Esophagus muscularis mucosa (tissue), 4 donors: ENCODE data around the gene PFDN6. TPM values are rescaled to one million over a fixed set of nuclear protein-coding genes. Genes with fewer than 3 reads are reported as not detected.

Experiments used
- DNase-seq: peaks from one replicate; pipeline ENCODE4 v3.0.0-alpha.2; 2017; ENCODE audit errors: extremely low spot score
- H3K27ac ChIP-seq, 4 donors: fragments of 200-600 bp; sonication (generic); replicated peaks in 1 of 4; 1 replicate in 3 of 4; 2 replicates in 1 of 4; pipeline ENCODE4 v1.5.1; 2016 to 2019; ENCODE audit warnings: mild to moderate bottlenecking in 1 of 4
- H3K27me3 ChIP-seq, 4 donors: fragments of 200-600 bp; sonication (generic); one replicate each; pipeline versions ENCODE4 v1.5.1 to v1.6.0; 2016 to 2019
- H3K36me3 ChIP-seq, 4 donors: fragments of 200-600 bp; sonication (generic); one replicate each; pipeline ENCODE4 v1.5.1; 2016 to 2019
- H3K4me1 ChIP-seq, 4 donors: fragments of 200-600 bp; sonication (generic); one replicate each; pipeline ENCODE4 v1.5.1; 2016 to 2019
- H3K4me3 ChIP-seq, 4 donors: fragments of 200-600 bp; sonication (generic); 1 replicate in 2 of 4; 2 replicates in 2 of 4; pipeline ENCODE4 v1.5.1; 2016 to 2019; ENCODE audit warnings: mild to moderate bottlenecking in 4 of 4, moderate library complexity in 1 of 4
- H3K9me3 ChIP-seq, 4 donors: fragments of 200-600 bp; sonication (generic); 1 replicate in 3 of 4; 2 replicates in 1 of 4; pipeline ENCODE4 v1.5.1; 2016 to 2019
- EP300 ChIP-seq: sonication (generic); formaldehyde crosslinking; IDR thresholded peaks from one replicate; pipeline ENCODE4 v1.6.1; 2017; ENCODE audit warnings: antibody characterized with exemption
- POLR2A ChIP-seq: fragments of 450-650 bp; IDR thresholded peaks from one replicate; pipeline ENCODE4 v1.6.1; 2017; ENCODE audit warnings: antibody characterized with exemption, moderate library complexity, mild to moderate bottlenecking, low read depth
- POLR2AphosphoS5 ChIP-seq, 2 donors: sonication (generic); formaldehyde crosslinking; IDR thresholded peaks; one replicate each; pipeline ENCODE4 v1.6.1; 2017; ENCODE audit warnings: antibody characterized with exemption in 2 of 2
- WGBS: methylation state at CpG from one replicate; pipeline ENCODE4 v1.1.5; 2018; 5-methylcytosine and 5-hydroxymethylcytosine counted together
- intact Hi-C: fragments of 100-400 bp; cut with DNase I; formaldehyde crosslinking; loops from one replicate; pipeline ENCODE4 v1.15.1; 2023
- total RNA-seq, 4 donors: library from RNA; depleted of rRNA; stranded (reverse); fragments of >200 nt; gene quantifications; one replicate each; pipeline versions ENCODE4 v1.1.0 to v1.2.1, GENCODE V29; 2016
- TF ChIP-seq, protein P1 (sequence below), 3 experiments: fragments of 200-600 bp in 2 of 3; fragments of 450-650 bp in 1 of 3; sonication (generic) in 2 of 3; IDR thresholded peaks; one replicate each; pipeline ENCODE4 v1.5.1; 2017 to 2019; ENCODE audit warnings: antibody characterized with exemption in 3 of 3, mild to moderate bottlenecking in 2 of 3, moderate library complexity in 1 of 3

PFDN6 gene
- total RNA-seq, 4 donors from 2014 or later: 29.1 to 54.2 (median 43.7) TPM

DNA sequence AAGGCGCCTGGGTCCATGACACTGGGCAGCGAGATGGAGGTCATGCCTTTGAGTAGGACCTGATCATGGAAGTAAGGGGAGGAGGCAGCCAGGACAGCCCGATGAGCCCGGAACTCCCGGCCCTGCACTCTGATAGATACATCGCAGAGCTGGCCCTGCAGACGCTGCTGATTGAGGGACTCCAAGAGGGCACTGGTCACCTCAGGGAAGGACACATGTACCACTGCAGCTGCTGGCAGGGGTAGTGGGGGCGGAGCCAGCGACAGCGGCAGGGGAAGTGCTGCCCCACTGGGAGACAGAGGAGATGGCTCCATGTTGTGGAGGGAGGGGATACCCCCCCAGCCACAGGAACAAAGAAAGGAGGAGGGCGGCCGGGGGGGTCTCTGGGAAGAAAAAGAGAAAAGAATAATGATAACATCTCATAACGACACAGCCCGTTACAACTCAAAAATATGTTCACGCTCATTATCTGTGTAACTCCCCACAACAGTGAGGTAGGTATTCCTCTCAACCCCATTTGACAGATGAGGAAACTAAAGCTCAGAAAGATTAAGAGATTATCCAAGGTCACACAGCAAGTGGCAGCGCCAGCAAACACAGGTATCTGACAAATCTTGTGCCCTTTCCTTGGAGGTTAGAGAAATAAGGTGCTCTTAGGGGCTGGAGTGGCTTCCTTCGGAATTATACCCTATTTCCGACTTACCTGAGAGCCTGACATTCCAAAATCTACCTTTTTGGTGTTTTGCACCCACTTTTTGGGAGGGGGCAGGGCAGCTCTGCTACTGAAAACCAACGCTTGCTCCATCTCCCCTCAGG, 27.4 kb downstream of the PFDN6 start:
- Histone ChIP-seq H3K27ac (peak overlapping the region; percentile 84 to 95 (median 90)), H3K4me3 (peak overlapping the region; percentile 59 to 74 (median 66)), H3K36me3 (peaks cover 27 to 40% (median 32%) of the 10 kb centered on the region in 4 donors), H3K9me3 (no peaks in the 10 kb centered on the region), H3K4me1 (peaks cover 53 to 85% (median 77%) of the 10 kb centered on the region in 4 donors), H3K27me3 (no peaks in the 10 kb centered on the region)
- 76% methylated on average over 19 of the region's 19 CpGs for WGBS
- DNase-seq: no peak
- intact Hi-C loops: no loop called here
- TF ChIP-seq EP300 (no peak), POLR2AphosphoS5 (IDR thresholded peaks at IDR 0.05) (no peak)
- TF ChIP-seq, protein P1, sequence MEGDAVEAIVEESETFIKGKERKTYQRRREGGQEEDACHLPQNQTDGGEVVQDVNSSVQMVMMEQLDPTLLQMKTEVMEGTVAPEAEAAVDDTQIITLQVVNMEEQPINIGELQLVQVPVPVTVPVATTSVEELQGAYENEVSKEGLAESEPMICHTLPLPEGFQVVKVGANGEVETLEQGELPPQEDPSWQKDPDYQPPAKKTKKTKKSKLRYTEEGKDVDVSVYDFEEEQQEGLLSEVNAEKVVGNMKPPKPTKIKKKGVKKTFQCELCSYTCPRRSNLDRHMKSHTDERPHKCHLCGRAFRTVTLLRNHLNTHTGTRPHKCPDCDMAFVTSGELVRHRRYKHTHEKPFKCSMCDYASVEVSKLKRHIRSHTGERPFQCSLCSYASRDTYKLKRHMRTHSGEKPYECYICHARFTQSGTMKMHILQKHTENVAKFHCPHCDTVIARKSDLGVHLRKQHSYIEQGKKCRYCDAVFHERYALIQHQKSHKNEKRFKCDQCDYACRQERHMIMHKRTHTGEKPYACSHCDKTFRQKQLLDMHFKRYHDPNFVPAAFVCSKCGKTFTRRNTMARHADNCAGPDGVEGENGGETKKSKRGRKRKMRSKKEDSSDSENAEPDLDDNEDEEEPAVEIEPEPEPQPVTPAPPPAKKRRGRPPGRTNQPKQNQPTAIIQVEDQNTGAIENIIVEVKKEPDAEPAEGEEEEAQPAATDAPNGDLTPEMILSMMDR (IDR thresholded peaks at IDR 0.05): no peak

GRCh38 chr6:33317419-33317668, 27.9 kb downstream of the PFDN6 start:
- intact Hi-C loops: no loop called here
- DNase-seq: no peak
- WGBS: 1% methylated on average over 13 of the region's 27 CpGs

GRCh38 chr6:33317669-33318425, 28.4 kb downstream of the PFDN6 start, which contains the start of gene ZBTB22:
Gene ZBTB22 (minus strand): TSS chr6:33317744. CDS start chr6:33316916, 828 bp downstream.
- H3K4me3 ChIP-seq: peak within 1 kb of the TSS; percentile 59 to 74 (median 66)
- H3K27ac ChIP-seq: peak within 1 kb of the TSS; percentile 84 to 95 (median 90)
- WGBS: 2% methylated on average over 24 of the region's 44 CpGs
- peaks cover 47 to 81% (median 73%) of the 10 kb centered on the region in 4 donors for H3K4me1 ChIP-seq
- peak; percentile 99 for DNase-seq
- intact Hi-C loops: no loop called here
- no peaks in the 10 kb centered on the region for H3K27me3 ChIP-seq
- H3K36me3 ChIP-seq: peaks cover 27 to 40% (median 32%) of the 10 kb centered on the region in 4 donors
- TF ChIP-seq POLR2A (no peak), EP300 (no peak), POLR2AphosphoS5 (IDR thresholded peaks at IDR 0.05) (peak; percentile 68 to 74)
- TF ChIP-seq, protein P1 (IDR thresholded peaks at IDR 0.05): peak in 1 of 3 experiments; percentile 26
- H3K9me3 ChIP-seq: no peaks in the 10 kb centered on the region

More at GRCh38 chr6:33317419-33317668, 27.9 kb downstream of the PFDN6 start:
- peak overlapping the region; percentile 59 to 74 (median 66) for H3K4me3 ChIP-seq
- no peaks in the 10 kb centered on the region for H3K27me3 ChIP-seq
- H3K27ac ChIP-seq: peak overlapping the region; percentile 84 to 95 (median 90)
- H3K9me3 ChIP-seq: no peaks in the 10 kb centered on the region
- peaks cover 51 to 85% (median 76%) of the 10 kb centered on the region in 4 donors for H3K4me1 ChIP-seq
- peaks cover 27 to 40% (median 32%) of the 10 kb centered on the region in 4 donors for H3K36me3 ChIP-seq
- no peak for TF ChIP-seq POLR2A
- TF ChIP-seq POLR2AphosphoS5 (IDR thresholded peaks at IDR 0.05): no peak
- TF ChIP-seq EP300: no peak

DNA sequence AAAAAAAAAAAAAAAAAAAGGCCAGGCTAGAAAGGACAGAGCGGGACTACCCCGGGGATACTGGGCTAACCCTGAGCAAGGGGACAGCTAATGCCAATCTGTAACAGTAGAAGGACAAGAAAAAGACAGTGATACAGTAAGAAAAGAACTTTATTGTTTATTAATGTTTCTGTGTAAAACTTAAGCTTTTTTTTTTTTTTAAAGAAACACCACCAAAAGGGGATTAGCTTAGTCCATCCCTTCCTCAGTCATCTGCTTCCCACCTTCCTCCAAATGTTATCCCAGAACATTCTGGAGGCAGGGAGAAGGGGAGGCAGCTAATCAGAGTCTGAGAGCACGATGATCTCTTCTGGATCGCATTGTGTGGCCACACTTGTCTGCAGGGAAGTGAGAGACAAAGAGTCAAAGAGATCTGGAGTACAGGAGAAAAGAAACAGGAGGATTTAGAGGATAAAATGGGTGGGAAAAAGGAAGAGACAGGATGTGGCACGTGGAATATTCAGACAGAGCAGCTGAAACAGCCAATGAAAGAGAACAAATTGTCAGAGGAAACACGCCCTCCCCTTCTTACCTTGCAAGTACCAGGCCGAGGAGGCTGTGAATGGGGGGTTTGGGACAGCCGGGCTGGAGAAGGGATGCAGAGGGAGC, 29.1 kb downstream of the PFDN6 start:
- intact Hi-C loops: no loop called here
- TF ChIP-seq EP300 (no peak), POLR2AphosphoS5 (IDR thresholded peaks at IDR 0.05) (no peak), POLR2A (no peak)
- TF ChIP-seq, protein P1 (IDR thresholded peaks at IDR 0.05): no peak
- H3K4me1 ChIP-seq: peaks cover 48 to 79% (median 73%) of the 10 kb centered on the region in 4 donors
- no peaks in the 10 kb centered on the region for H3K27me3 ChIP-seq
- no peaks in the 10 kb centered on the region for H3K9me3 ChIP-seq
- peak overlapping the region; percentile 59 to 74 (median 66) for H3K4me3 ChIP-seq
- 66% methylated on average over 8 of the region's 8 CpGs for WGBS
- peak overlapping the region; percentile 84 to 95 (median 90) for H3K27ac ChIP-seq
- DNase-seq: no peak
- peaks cover 27 to 40% (median 32%) of the 10 kb centered on the region in 4 donors for H3K36me3 ChIP-seq
